T-cell (primary cell): ENCODE data around the gene LDAH. TPM values are rescaled to one million over a fixed set of nuclear protein-coding genes. Genes with fewer than 3 reads are reported as not detected.

Experiments used
- ATAC-seq, 4 experiments: fragments of 200-7000 bp in 3 of 4; fragments of 150-1000 bp in 1 of 4; cut with Tn5 transposase; replicated peaks in 1 of 4; 1 replicate in 3 of 4; 2 replicates in 1 of 4; pipeline ENCODE4 v1.10.0; 2021; ENCODE audit warnings: moderate library complexity in 3 of 4, mild to moderate bottlenecking in 2 of 4, moderate number of reproducible peaks in 1 of 4
- CTCF ChIA-PET, 2 donors: fragments of 300-600 bp; sonication (Branson Sonifier 250); formaldehyde crosslinking; loops; one replicate each; lab custom pipeline; 2022; ENCODE audit warnings: antibody characterized with exemption in 2 of 2; lab: Charles Lee
- POLR2A ChIA-PET, 2 donors: fragments of 300-600 bp; sonication (Branson Sonifier 250); formaldehyde crosslinking; loops; one replicate each; lab custom pipeline; 2022; ENCODE audit warnings: antibody characterized with exemption in 2 of 2; lab: Charles Lee
- DNase-seq, 35 experiments: peaks; one replicate each; pipeline versions ENCODE4 v3.0.0 to v3.0.0-alpha.2; 2013 to 2023
- H3K27ac ChIP-seq: one replicate; pipeline ENCODE4 v1.5.1; 2013; ENCODE audit warnings: low read length
- H3K27me3 ChIP-seq, 2 experiments: replicated peaks in 1 of 2; 1 replicate in 1 of 2; 2 replicates in 1 of 2; pipeline versions ENCODE4 v1.6.1 to v1.7.0; 2013; ENCODE audit warnings: low read length in 1 of 2, mixed read lengths in 1 of 2; ENCODE audit not compliant: control insufficient read depth in 2 of 2, insufficient read depth in 2 of 2; ENCODE audit errors: extremely low read depth in 1 of 2
- H3K36me3 ChIP-seq, 2 donors: 1 replicate in 1 of 2; 2 replicates in 1 of 2; pipeline versions ENCODE4 v1.6.1 to v1.7.0; 2013; ENCODE audit warnings: low read length in 1 of 2; ENCODE audit not compliant: control insufficient read depth in 2 of 2, insufficient read depth in 1 of 2; ENCODE audit errors: extremely low read depth in 1 of 2
- H3K4me1 ChIP-seq, 2 experiments: 1 replicate in 1 of 2; 2 replicates in 1 of 2; pipeline versions ENCODE4 v1.6.1 to v1.7.0; 2013; ENCODE audit warnings: low read length in 2 of 2, mixed read lengths in 1 of 2; ENCODE audit not compliant: insufficient read depth in 2 of 2, control insufficient read depth in 1 of 2; ENCODE audit errors: extremely low read depth in 1 of 2
- H3K4me3 ChIP-seq, 2 donors: 1 replicate in 1 of 2; 2 replicates in 1 of 2; pipeline versions ENCODE4 v1.5.1 to v1.7.0; 2013; ENCODE audit warnings: mild to moderate bottlenecking in 2 of 2, low read length in 1 of 2, moderate library complexity in 1 of 2; ENCODE audit not compliant: control insufficient read depth in 1 of 2; ENCODE audit errors: extremely low read depth in 1 of 2
- H3K9me3 ChIP-seq: 2 replicates; pipeline ENCODE4 v1.7.0; 2013
- H3K27ac Mint-ChIP-seq, 2 donors: one replicate each; pipeline ENCODE4 v1.8.0; 2020 to 2021; ENCODE audit warnings: mild to moderate bottlenecking in 2 of 2, mixed read lengths in 2 of 2
- H3K27me3 Mint-ChIP-seq, 2 donors: one replicate each; pipeline ENCODE4 v1.8.0; 2021 to 2022; ENCODE audit warnings: mixed read lengths in 2 of 2
- H3K36me3 Mint-ChIP-seq: one replicate; pipeline ENCODE4 v1.8.0; 2021; ENCODE audit warnings: mixed read lengths
- H3K4me1 Mint-ChIP-seq, 3 donors: one replicate each; pipeline ENCODE4 v1.8.0; 2020 to 2022; ENCODE audit warnings: mixed read lengths in 3 of 3, mild to moderate bottlenecking in 1 of 3
- H3K4me3 Mint-ChIP-seq, 3 donors: one replicate each; pipeline ENCODE4 v1.8.0; 2020 to 2022; ENCODE audit warnings: mild to moderate bottlenecking in 3 of 3, mixed read lengths in 3 of 3, moderate library complexity in 3 of 3
- H3K9me3 Mint-ChIP-seq, 3 donors: one replicate each; pipeline ENCODE4 v1.8.0; 2020 to 2022; ENCODE audit warnings: mixed read lengths in 3 of 3
- WGBS: methylation state at CpG from one replicate; pipeline ENCODE4 v1.1.5; 2013; ENCODE audit warnings: missing lambda C conversion rate; ENCODE audit not compliant: insufficient coverage; 5-methylcytosine and 5-hydroxymethylcytosine counted together
- total RNA-seq, 35 experiments: library from RNA in 6 of 35; stranded (reverse) in 6 of 35; fragments of 120-200 nt in 1 of 35; gene quantifications; one replicate each; pipeline versions ENCODE4 v1.2.1 to v1.2.4 and lab custom pipeline; 2013 to 2026

The LDAH gene
- total RNA-seq, 5 donors from 2014 or later (not counting 1 experiment from before 2014, with no cell fraction given): 12.3 to 21.2 (median 18.1) TPM

GRCh38 chr2:20707601-20708000 lies 115.3 kb downstream of the LDAH start:
- ChIA-PET POLR2A (interaction anchor here in 1 of 2 donors (0.6 kb wide), 1 partner anchor 8 kb away, joined by 3 read pairs; no protein-coding TSS in a partner anchor), CTCF (no interaction called here)
- H3K4me3 ChIP-seq: no peak overlapping the region
- WGBS: 100% methylated on average over 2 of the region's 4 CpGs
- H3K27me3 ChIP-seq: no peaks in the 10 kb centered on the region
- no peaks in the 10 kb centered on the region for H3K9me3 Mint-ChIP-seq
- H3K27ac ChIP-seq: no peak overlapping the region
- H3K36me3 Mint-ChIP-seq: peaks cover 34% of the 10 kb centered on the region
- DNase-seq: no peak
- H3K9me3 ChIP-seq: no peaks in the 10 kb centered on the region
- H3K4me1 ChIP-seq: no peaks in the 10 kb centered on the region
- no peak overlapping the region for H3K4me3 Mint-ChIP-seq
- no peak for ATAC-seq
- peaks cover 1 to 12% (median 3%) of the 10 kb centered on the region in 3 donors for H3K4me1 Mint-ChIP-seq
- H3K27ac Mint-ChIP-seq: no peak overlapping the region
- peaks cover 0 to 4% of the 10 kb centered on the region in 2 donors for H3K36me3 ChIP-seq
- no peaks in the 10 kb centered on the region for H3K27me3 Mint-ChIP-seq

- no peak overlapping the region for H3K27ac Mint-ChIP-seq
- peaks cover 34% of the 10 kb centered on the region for H3K36me3 Mint-ChIP-seq
- no peaks in the 10 kb centered on the region for H3K9me3 Mint-ChIP-seq
- ATAC-seq (no peak), DNase-seq (no peak)
- no peak overlapping the region for H3K4me3 Mint-ChIP-seq
- CTCF ChIA-PET: interaction anchor here in 1 of 2 donors (0.6 kb wide), 2 partner anchors 252 to 395 kb away, joined by 3 to 5 read pairs; no protein-coding TSS in a partner anchor
- H3K9me3 ChIP-seq: no peaks in the 10 kb centered on the region
- 90% methylated on average over 1 of the region's 3 CpGs for WGBS
- no peaks in the 10 kb centered on the region for H3K27me3 Mint-ChIP-seq
- no peaks in the 10 kb centered on the region for H3K4me1 ChIP-seq
- no peak overlapping the region for H3K4me3 ChIP-seq
- no peaks in the 10 kb centered on the region for H3K27me3 ChIP-seq
- H3K27ac ChIP-seq: no peak overlapping the region
- peaks cover 0 to 4% of the 10 kb centered on the region in 2 donors for H3K36me3 ChIP-seq
- POLR2A ChIA-PET: no interaction called here
- peaks cover 0 to 12% (median 3%) of the 10 kb centered on the region in 3 donors for H3K4me1 Mint-ChIP-seq
Measured at GRCh38 chr2:20706786-20707185, 116.1 kb downstream of the LDAH start.

- ChIA-PET CTCF (interaction anchor here in 1 of 2 donors (0.6 kb wide), 2 partner anchors 253 to 396 kb away, joined by 3 to 5 read pairs; no protein-coding TSS in a partner anchor), POLR2A (no interaction called here)
- DNase-seq: no peak
- H3K36me3 ChIP-seq: peaks cover 0 to 3% of the 10 kb centered on the region in 2 donors
- ATAC-seq: no peak
- no peaks in the 10 kb centered on the region for H3K9me3 Mint-ChIP-seq
- H3K4me1 ChIP-seq: no peaks in the 10 kb centered on the region
- no peaks in the 10 kb centered on the region for H3K9me3 ChIP-seq
- H3K27me3 ChIP-seq: no peaks in the 10 kb centered on the region
- H3K36me3 Mint-ChIP-seq: peaks cover 35% of the 10 kb centered on the region
- H3K4me3 ChIP-seq: no peak overlapping the region
- H3K27me3 Mint-ChIP-seq: no peaks in the 10 kb centered on the region
- 100% methylated on average over 1 of the region's 2 CpGs for WGBS
- no peak overlapping the region for H3K27ac ChIP-seq
- H3K4me1 Mint-ChIP-seq: peaks cover 0 to 12% (median 3%) of the 10 kb centered on the region in 3 donors
- H3K27ac Mint-ChIP-seq: no peak overlapping the region
- H3K4me3 Mint-ChIP-seq: no peak overlapping the region
Measured at GRCh38 chr2:20706217-20706616, 116.7 kb downstream of the LDAH start.

- no peak overlapping the region for H3K27ac ChIP-seq
- H3K4me1 ChIP-seq: peaks cover 0 to 2% of the 10 kb centered on the region in 2 experiments
- H3K27ac Mint-ChIP-seq: no peak overlapping the region
- no peaks in the 10 kb centered on the region for H3K27me3 ChIP-seq
- ChIA-PET CTCF (interaction anchor here in 1 of 2 donors (0.7 kb wide), 1 partner anchor 22 kb away, joined by 3 read pairs; no protein-coding TSS in a partner anchor), POLR2A (no interaction called here)
- H3K36me3 Mint-ChIP-seq: peaks cover 28% of the 10 kb centered on the region
- H3K36me3 ChIP-seq: peaks cover 0 to 8% of the 10 kb centered on the region in 2 donors
- no peak for ATAC-seq
- no peaks in the 10 kb centered on the region for H3K27me3 Mint-ChIP-seq
- no peaks in the 10 kb centered on the region for H3K9me3 Mint-ChIP-seq
- no peaks in the 10 kb centered on the region for H3K9me3 ChIP-seq
- H3K4me3 ChIP-seq: no peak overlapping the region
- 100% methylated on average over 1 of the region's 1 CpG for WGBS
- no peak overlapping the region for H3K4me3 Mint-ChIP-seq
- no peak for DNase-seq
- peaks cover 0 to 12% (median under 1%) of the 10 kb centered on the region in 3 donors for H3K4me1 Mint-ChIP-seq
Measured at GRCh38 chr2:20704886-20705285, 118.0 kb downstream of the LDAH start.

GRCh38 chr2:20702563-20702962 lies 120.3 kb downstream of the LDAH start:
- Histone ChIP-seq H3K36me3 (peaks cover 0 to 8% of the 10 kb centered on the region in 2 donors), H3K9me3 (no peaks in the 10 kb centered on the region), H3K4me1 (peaks cover 0 to 2% of the 10 kb centered on the region in 2 experiments), H3K4me3 (no peak overlapping the region), H3K27me3 (no peaks in the 10 kb centered on the region), H3K27ac (no peak overlapping the region)
- POLR2A ChIA-PET: no interaction called here
- CTCF ChIA-PET: interaction anchor here in 1 of 2 donors (0.6 kb wide), 1 partner anchor 11 kb away, joined by 3 read pairs; no protein-coding TSS in a partner anchor
- Mint-ChIP-seq H3K27ac (no peak overlapping the region), H3K4me1 (peaks cover 1 to 9% (median 6%) of the 10 kb centered on the region in 3 donors), H3K4me3 (no peak overlapping the region), H3K36me3 (peaks cover 38% of the 10 kb centered on the region), H3K27me3 (no peaks in the 10 kb centered on the region), H3K9me3 (no peaks in the 10 kb centered on the region)
- DNase-seq: no peak
- ATAC-seq: no peak
- WGBS: no CpG with 5 or more reads among the region's 5 CpGs

- Histone ChIP-seq H3K9me3 (no peaks in the 10 kb centered on the region), H3K4me1 (peaks cover 0 to 2% of the 10 kb centered on the region in 2 experiments), H3K27ac (no peak overlapping the region), H3K36me3 (peaks cover 0 to 17% of the 10 kb centered on the region in 2 donors), H3K27me3 (no peaks in the 10 kb centered on the region), H3K4me3 (no peak overlapping the region)
- Mint-ChIP-seq H3K4me1 (peaks cover 0 to 9% (median 1%) of the 10 kb centered on the region in 3 donors), H3K9me3 (no peaks in the 10 kb centered on the region), H3K27ac (no peak overlapping the region), H3K4me3 (no peak overlapping the region), H3K36me3 (peaks cover 39% of the 10 kb centered on the region), H3K27me3 (no peaks in the 10 kb centered on the region)
- ATAC-seq: no peak
- DNase-seq: no peak
- 20% methylated on average over 1 of the region's 4 CpGs for WGBS
- POLR2A ChIA-PET: interaction anchor here in 1 of 2 donors (0.6 kb wide), 1 partner anchor 8 kb away, joined by 3 read pairs; no protein-coding TSS in a partner anchor
- CTCF ChIA-PET: interaction anchor here in 1 of 2 donors (0.5 kb wide), 1 partner anchor 264 kb away, joined by 4 read pairs; no protein-coding TSS in a partner anchor
Measured at GRCh38 chr2:20698916-20699613, 123.8 kb downstream of the LDAH start.
